HCT116 (cell line): ENCODE results near the gene DDN. TPM values are rescaled to one million over a fixed set of nuclear protein-coding genes. Genes with fewer than 3 reads are reported as not detected.
A peak's percentile ranks its signal among the peaks of the same experiment; 100 is the strongest.

Experiments used
- CTCF ChIP-seq, 3 experiments: fragments of 200-600 bp in 1 of 3; sonication (generic) in 1 of 3; IDR thresholded peaks in 2 of 3; conservative IDR thresholded peaks in 1 of 3; 2 replicates each; pipeline ENCODE4 v1.5.1; 2012 to 2017; ENCODE audit warnings: low read depth in 2 of 3, low read length in 2 of 3, antibody characterized with exemption in 1 of 3, borderline replicate concordance in 1 of 3, control low read depth in 1 of 3, mild to moderate bottlenecking in 1 of 3, mixed read lengths in 1 of 3, mixed run types in 1 of 3, moderate library complexity in 1 of 3; ENCODE audit not compliant: insufficient read depth in 1 of 3
- EZH2phosphoT487 ChIP-seq: fragments of 200-600 bp; IDR thresholded peaks from 2 replicates; pipeline ENCODE4 v1.6.1; 2018; ENCODE audit warnings: antibody characterized with exemption, borderline replicate concordance
- RAD21 ChIP-seq: IDR thresholded peaks from 2 replicates; pipeline ENCODE4 v1.6.1; 2012; ENCODE audit warnings: low read depth, mild to moderate bottlenecking
- TCF7L2 ChIP-seq: IDR thresholded peaks from 2 replicates; pipeline ENCODE4 v1.7.0; 2011; ENCODE audit warnings: borderline replicate concordance, inconsistent platforms; ENCODE audit not compliant: insufficient read depth, insufficient read length; ENCODE audit errors: extremely low read depth
- YY1 ChIP-seq: IDR thresholded peaks from 2 replicates; pipeline ENCODE4 v1.6.1; 2011; ENCODE audit warnings: low read length, low read depth, moderate library complexity, mild to moderate bottlenecking; ENCODE audit not compliant: insufficient replicate concordance; ENCODE audit errors: extremely low read depth
- ZBTB33 ChIP-seq: IDR thresholded peaks from 2 replicates; pipeline ENCODE4 v1.6.1; 2011; ENCODE audit warnings: mild to moderate bottlenecking, low read length, moderate library complexity; ENCODE audit not compliant: insufficient replicate concordance; ENCODE audit errors: extremely low read depth
- total RNA-seq: library from RNA; stranded (reverse); gene quantifications from one replicate; pipeline ENCODE4 v1.2.1, GENCODE V29; 2021; ENCODE audit not compliant: unreplicated experiment

DDN gene
- total RNA-seq, 1 experiment from 2014 or later: 8.1 TPM

- TF ChIP-seq CTCF (IDR thresholded peaks at IDR 0.05 in 2 of 3, conservative IDR thresholded peaks at IDR 0.05 in 1 of 3; ENCODE audit: borderline replicate concordance in 1 of 3, insufficient read depth in 1 of 3, low read depth in 2 of 3, low read length in 2 of 3) (no peak), TCF7L2 (no peak), EZH2phosphoT487 (no peak), ZBTB33 (no peak), YY1 (peak; percentile 3), RAD21 (no peak)
- TF ChIP-seq, all 23 proteins: peak for 4
Observed at GRCh38 chr12:48998497-48999353, 450 bp downstream of the DDN start (continued).
